PFSK-1 (cell line): Measurements from ENCODE around the gene HINT3.

Experiments used
- FOXP2 ChIP-seq: optimal IDR thresholded peaks from 2 replicates; pipeline ENCODE3; 2011; ENCODE audit warnings: borderline replicate concordance, control low read depth, inconsistent platforms; ENCODE audit not compliant: insufficient read depth; ENCODE audit errors: extremely low read length, extremely low read depth
- POLR2AphosphoS5 ChIP-seq: IDR thresholded peaks from 2 replicates; pipeline ENCODE4 v1.6.1; 2012; ENCODE audit warnings: low read depth, mild to moderate bottlenecking, control low read depth, low read length, moderate library complexity
- SIN3A ChIP-seq: IDR thresholded peaks from 2 replicates; pipeline ENCODE4 v1.6.1; 2012; ENCODE audit warnings: mild to moderate bottlenecking, low read length, moderate library complexity, borderline replicate concordance; ENCODE audit not compliant: insufficient read depth
- TAF1 ChIP-seq: IDR thresholded peaks from 2 replicates; pipeline ENCODE4 v1.6.1; 2012; ENCODE audit warnings: low read length, control low read depth, borderline replicate concordance; ENCODE audit not compliant: insufficient read depth
- TF ChIP-seq, protein P1 (sequence below), 2 experiments: IDR thresholded peaks; 2 replicates each; pipeline versions ENCODE4 v1.6.1 to v1.8.0; 2011 to 2012; ENCODE audit warnings: low read depth in 2 of 2, low read length in 2 of 2, control low read depth in 1 of 2, inconsistent platforms in 1 of 2, mild to moderate bottlenecking in 1 of 2, moderate library complexity in 1 of 2; ENCODE audit not compliant: insufficient read depth in 1 of 2

The HINT3 gene

DNA sequence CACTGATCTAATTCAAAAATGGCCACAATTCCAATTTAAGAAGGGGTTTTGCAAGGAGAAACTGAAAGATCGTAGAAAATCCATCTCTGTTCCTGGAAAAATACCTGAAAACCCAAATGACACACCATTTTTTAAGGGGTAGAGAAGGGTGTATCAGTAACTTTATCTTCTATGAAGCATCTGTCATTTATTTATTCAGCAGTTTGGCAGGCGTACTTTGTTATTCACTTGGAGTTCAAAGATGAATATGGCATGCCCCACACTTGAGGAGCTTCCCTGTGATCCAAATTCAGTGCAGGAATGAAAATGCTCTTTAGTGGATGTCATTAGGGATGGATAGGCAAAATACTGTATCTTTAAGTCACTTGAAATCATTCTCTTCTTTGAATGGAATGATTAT, 7.2 kb downstream of the HINT3 start:
- TF ChIP-seq SIN3A (no peak), FOXP2 (no peak), TAF1 (no peak), POLR2AphosphoS5 (no peak)
- TF ChIP-seq, protein P1, sequence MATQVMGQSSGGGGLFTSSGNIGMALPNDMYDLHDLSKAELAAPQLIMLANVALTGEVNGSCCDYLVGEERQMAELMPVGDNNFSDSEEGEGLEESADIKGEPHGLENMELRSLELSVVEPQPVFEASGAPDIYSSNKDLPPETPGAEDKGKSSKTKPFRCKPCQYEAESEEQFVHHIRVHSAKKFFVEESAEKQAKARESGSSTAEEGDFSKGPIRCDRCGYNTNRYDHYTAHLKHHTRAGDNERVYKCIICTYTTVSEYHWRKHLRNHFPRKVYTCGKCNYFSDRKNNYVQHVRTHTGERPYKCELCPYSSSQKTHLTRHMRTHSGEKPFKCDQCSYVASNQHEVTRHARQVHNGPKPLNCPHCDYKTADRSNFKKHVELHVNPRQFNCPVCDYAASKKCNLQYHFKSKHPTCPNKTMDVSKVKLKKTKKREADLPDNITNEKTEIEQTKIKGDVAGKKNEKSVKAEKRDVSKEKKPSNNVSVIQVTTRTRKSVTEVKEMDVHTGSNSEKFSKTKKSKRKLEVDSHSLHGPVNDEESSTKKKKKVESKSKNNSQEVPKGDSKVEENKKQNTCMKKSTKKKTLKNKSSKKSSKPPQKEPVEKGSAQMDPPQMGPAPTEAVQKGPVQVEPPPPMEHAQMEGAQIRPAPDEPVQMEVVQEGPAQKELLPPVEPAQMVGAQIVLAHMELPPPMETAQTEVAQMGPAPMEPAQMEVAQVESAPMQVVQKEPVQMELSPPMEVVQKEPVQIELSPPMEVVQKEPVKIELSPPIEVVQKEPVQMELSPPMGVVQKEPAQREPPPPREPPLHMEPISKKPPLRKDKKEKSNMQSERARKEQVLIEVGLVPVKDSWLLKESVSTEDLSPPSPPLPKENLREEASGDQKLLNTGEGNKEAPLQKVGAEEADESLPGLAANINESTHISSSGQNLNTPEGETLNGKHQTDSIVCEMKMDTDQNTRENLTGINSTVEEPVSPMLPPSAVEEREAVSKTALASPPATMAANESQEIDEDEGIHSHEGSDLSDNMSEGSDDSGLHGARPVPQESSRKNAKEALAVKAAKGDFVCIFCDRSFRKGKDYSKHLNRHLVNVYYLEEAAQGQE (IDR thresholded peaks at IDR 0.05; ENCODE audit: insufficient read depth in 1 of 2, low read depth in 2 of 2, low read length in 2 of 2), result no peak

DNA sequence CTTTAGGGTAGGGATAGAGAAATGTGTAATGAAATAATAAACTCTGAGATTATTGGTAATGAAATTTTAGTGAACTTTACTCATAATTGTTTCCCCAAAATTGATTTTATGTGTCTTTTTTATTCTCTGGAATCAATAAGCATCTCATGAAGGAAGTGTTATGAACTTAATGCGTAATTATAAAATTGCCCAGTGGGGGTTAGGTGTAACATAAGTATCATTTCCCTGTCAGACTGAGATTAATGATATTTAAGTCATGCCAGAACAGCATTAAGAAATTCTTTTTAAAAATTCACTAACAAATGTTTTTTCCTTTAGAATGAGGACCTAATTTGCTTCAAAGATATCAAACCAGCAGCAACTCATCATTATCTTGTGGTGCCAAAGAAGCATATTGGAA, 10.0 kb downstream of the HINT3 start:
- no peak for TF ChIP-seq SIN3A
- TF ChIP-seq, protein P1 (IDR thresholded peaks at IDR 0.05; ENCODE audit: insufficient read depth in 1 of 2, low read depth in 2 of 2, low read length in 2 of 2), result no peak
- TF ChIP-seq FOXP2, result no peak
- TF ChIP-seq POLR2AphosphoS5, result no peak
- TF ChIP-seq TAF1, result no peak

DNA sequence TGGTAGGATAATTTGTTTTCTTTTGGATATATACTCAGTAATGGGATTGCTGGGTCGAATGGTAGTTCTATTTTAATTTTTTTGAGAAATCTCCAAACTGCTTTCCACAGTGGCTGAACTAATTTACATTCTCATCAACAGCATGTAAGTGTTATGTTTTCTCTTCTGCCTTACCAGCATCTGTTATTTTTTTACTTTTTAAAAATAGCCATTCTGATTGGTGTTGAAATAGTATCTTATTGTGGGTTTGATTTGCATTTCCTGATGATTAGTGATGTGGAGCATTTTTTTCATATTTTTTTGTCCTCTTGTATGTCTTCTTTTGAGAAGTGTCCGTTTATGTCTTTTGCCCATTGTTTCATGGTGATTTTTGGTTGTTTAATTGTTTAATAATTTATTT, 11.9 kb downstream of the HINT3 start:
- TF ChIP-seq, protein P1 (IDR thresholded peaks at IDR 0.05; ENCODE audit: insufficient read depth in 1 of 2, low read depth in 2 of 2, low read length in 2 of 2), result no peak
- TF ChIP-seq TAF1 (no peak), FOXP2 (no peak), POLR2AphosphoS5 (no peak), SIN3A (no peak)

DNA sequence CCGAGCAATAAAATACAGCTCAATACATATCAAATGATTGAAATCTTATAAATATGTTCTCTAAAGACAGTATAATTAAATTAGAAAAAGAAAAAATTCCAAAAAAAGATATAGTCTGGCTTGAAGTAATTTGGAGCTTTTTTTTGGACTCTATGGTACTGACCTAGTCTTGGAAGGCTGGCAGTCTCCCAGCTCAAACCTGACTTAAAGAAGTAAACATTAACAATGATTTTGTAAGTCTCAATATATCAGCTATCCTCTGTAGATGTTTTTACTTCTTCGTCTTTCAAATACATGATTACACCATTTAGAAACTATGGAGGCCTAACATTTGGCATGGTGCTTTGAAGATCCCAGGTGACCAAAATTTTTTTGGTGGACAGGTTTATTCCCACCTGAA, 14.2 kb downstream of the HINT3 start:
- TF ChIP-seq, protein P1 (IDR thresholded peaks at IDR 0.05; ENCODE audit: insufficient read depth in 1 of 2, low read depth in 2 of 2, low read length in 2 of 2), result no peak
- TF ChIP-seq POLR2AphosphoS5 (no peak), TAF1 (no peak), SIN3A (no peak), FOXP2 (no peak)

DNA sequence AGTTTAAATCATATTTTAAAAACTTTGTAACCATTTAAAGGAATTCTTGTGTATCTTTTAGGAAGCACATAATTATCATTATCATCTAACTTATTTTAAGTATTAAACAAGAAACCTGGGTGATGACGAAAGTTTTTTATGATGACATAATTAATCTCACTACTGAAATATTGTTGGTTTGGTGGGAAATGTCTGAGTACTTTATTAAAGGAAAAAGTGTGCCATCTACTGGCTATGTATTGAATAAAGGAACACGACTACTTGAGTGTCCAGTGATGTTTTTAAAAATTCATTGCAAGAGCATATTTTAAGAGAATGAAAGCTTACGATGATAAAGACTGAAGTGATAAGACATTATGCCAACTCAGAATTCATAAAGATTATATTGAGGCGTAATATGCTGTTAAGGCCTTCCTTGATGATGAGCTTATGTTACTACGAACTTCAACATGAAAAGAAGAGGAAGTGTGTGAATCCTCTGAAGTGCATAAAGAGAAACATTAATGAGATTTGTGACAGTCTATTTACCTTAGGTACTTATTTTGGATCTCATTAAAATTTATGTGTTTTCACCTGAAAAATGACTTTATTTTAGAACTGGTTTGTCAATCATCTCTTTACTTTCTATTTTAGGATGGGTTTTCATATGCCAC, 17.8 kb downstream of the HINT3 start:
- TF ChIP-seq POLR2AphosphoS5 (no peak), FOXP2 (no peak), SIN3A (no peak), TAF1 (no peak)
- TF ChIP-seq, protein P1 (IDR thresholded peaks at IDR 0.05; ENCODE audit: insufficient read depth in 1 of 2, low read depth in 2 of 2, low read length in 2 of 2), result no peak
